SIG-M5 (cell line): ENCODE results near the gene CA4.
"Not testable (repeated sequence)": the region's sequence is repeated elsewhere in the genome, so short reads cannot be mapped to it uniquely, and the experiment has no call there.

Experiments used
- DNase-seq: peaks from one replicate; lab custom pipeline; 2025; lab: John Stamatoyannopoulos, UW

CA4 gene

DNA sequence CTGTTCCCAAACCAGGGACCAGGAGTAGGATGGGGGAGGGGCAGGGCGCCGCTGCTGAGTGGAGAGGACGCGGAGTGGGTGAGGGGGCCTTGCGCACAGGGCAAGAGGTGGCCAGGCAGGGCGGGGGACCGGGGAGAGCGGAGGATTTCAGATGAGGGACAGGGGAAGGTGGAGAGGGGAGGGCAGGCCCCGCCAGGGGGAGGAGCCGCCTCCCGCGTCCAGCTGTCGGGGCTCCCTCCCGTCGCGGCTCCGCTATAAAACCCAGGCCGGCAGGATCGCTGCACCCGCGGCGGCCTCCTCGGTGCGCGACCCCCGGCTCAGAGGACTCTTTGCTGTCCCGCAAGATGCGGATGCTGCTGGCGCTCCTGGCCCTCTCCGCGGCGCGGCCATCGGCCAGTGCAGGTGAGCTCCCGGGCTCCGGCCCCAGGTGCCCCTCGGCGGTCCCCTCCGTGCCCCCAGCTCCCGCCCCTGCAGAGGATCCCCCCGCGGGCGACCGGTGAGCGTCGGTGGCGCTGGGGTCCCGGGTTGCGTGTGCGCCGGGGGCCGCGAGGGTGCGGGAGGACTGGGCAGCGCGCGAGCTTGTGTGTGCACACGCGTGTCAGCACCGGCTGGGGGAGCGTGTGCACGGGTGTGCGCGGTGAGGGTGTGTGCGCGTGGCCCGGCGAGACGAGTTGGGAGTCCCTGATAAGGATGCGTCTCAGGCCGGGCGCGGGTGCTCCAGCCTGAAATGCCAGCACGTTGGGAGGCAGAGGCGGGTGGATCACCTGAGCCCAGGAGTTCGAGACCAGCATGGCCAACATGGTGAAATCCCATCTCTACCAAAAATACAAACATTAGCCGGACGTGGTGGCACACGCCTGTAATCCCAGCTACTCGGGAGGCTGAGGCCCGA, at the start of gene CA4:
Gene CA4 (plus strand): TSS at position 283 of the 892 bp plus-strand sequence. CDS start 62 bp downstream, at position 345.
- DNase-seq: no peak

DNA sequence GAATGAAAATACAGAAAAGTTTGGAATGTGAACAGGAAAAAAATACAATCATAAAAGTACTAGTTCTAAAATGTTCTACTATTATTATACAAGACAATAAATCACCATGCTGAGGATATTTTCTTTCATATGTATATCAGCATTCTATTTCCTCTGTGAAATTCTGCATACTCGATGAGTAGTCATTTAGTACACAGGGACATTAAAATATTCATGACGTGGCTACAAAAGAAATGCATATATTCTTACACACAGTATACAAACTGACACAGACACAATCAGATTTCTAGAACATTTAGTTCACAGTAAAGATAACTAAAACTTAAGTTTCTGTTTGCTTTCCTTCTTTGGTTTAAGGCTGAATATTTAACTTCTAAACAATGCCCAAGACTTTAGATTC, 49.2 kb upstream of the CA4 start:
- DNase-seq: not testable (repeated sequence)

DNA sequence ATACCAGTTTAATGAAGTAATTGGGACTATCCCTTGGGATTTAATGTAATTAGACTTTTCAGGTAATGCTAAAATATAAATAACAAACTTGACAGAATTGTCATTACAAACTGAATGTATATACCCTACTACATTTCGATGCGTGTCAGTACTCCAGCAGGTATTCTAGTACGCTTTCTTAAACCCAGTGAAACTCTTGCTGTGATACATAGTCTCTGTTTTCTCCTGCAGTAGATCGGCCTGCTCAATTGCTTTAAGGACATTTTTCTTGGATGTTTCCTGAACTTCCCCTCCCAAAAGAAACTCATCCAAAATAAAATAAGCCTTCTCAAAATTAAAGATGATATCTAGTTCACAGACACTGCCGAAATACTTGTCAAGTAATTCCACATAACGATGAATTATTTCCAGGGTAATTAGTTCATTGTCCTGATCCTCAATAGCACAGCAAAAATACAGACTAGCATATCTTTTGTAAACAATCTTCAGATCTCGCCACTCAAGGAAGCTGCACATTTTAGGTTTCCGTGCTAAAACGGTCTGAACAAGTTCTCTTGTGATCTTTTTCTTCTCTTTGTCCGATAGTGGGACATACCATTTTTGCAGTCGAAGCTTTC, 47.6 kb upstream of the CA4 start:
- DNase-seq: not testable (repeated sequence)

DNA sequence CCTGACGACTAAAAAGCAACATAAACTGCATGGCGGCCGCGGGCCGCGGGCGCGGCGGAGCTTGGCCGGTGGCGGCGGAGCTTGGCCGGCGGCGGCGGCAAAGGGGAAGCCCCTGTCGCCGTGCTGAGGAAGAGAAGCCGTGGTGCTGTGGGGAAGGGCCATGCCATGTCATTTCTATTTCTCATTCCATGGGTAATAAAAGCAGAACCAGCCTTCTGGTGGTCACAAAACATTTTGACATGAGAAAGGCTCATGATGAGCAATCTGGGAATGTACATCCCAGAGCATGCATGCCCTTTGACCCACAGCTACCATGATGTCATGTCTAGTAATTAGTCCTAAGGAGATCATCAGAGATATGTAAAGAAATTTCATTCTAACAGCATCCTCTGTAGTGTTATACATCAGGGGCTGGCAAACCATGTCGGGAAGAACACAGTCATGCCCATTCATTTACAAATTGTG, 47.1 kb upstream of the CA4 start:
- DNase-seq: no peak

DNA sequence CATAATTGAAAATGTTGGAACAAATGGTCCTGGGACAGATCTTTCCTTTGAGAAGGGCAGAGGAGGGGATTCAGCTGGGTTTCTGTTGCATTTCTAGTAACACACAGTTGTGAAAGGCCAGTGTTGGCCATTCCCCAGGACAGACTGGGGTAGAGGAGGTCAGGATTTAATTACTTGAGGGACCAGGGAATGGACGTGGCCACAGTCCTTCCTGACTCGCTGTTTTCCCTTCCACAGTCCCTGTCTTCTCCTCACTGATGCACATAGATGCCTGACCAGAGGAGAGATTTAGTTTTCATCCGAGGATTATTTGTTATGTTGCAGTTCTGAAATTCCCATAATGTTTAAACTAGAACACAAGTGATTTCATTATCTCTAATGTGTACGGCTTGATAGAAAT, 45.8 kb upstream of the CA4 start:
- no peak for DNase-seq

DNA sequence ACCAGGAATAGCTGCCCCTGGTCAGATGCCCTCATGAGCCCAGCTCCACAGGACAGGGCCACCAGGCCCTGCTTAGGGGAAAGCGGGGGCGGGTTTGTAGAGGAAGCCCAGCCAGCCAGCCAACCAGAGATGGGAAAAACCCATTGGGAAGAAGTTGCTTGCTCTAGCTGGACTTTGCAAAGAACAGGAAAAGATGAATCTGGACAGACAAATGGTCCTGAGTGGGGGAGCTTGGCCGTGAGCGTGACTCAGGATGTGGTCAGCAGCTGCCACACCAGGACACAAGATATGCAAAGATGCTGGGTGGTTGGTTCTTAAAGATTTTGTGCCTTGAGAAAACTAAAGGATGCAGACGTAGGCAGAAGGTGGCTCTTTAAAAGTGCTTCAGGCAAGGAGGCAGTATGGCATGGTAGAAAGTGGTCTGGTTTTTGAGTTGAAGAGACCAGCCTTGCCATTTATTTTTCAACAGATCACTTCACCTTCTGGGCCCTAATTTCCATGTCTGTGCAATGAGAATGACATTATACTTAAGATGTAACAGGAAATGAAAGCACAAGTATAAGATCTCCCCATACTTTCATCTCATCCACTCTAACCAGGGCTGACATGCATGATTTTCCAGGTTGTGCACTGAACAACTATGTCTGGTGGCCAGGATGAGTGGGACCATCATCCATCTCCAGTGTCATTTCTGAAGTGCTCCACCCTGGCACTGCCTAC, 43.3 kb upstream of the CA4 start:
- no peak for DNase-seq

DNA sequence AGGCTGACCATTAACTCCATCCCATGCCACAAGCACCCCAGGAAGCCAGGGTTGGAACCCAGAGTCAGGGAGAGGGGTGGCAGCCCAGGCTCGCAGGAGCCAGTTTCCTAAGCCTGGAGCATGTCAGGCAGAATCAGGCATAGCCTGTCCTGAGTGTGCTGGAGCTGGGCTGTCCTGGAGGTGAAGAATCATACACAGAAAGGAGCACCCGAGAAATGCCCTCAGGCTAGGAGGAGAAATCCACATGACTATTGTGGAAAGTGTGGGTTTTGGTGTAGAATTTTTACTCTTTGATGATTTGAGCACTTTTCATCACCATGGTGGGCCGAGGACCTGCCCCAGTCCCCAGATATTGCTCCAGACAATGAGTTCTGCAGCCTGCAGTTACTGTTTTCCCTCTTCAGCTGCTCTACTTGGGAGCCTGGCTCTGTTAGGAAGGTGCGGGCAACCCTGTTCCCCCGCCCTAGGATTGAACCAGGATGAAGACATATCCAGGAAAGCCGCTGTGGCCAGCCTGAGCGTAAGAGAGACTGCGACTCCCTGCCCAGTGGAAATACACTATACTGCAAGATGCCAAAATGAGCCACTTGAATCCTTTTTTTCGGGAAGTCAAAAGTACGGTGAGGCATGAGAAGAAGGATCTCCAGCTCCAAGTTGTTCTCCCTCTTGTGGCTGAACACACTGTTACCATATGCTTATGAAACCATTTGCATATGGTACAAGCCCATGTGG, 42.1 kb upstream of the CA4 start:
- DNase-seq: no peak

DNA sequence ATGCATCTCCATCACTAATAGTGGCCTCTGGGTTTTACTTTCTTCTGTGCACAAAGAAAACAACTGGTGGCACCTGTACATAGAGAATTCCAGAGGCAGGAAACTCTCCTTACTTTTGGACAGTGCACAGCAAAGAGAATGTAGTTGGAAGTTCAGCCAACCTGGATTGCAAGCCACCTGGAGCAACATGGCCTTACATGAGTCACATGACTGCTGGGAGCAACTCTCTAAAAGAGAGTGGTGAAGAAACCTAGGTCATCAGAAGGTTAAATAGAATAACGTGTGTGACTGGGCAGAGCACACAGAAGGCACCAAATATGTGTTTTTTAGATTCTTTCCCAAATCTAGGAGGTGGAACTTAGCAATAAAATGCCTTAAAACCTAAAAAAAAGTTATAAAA, 41.5 kb upstream of the CA4 start:
- DNase-seq: not testable (repeated sequence)

DNA sequence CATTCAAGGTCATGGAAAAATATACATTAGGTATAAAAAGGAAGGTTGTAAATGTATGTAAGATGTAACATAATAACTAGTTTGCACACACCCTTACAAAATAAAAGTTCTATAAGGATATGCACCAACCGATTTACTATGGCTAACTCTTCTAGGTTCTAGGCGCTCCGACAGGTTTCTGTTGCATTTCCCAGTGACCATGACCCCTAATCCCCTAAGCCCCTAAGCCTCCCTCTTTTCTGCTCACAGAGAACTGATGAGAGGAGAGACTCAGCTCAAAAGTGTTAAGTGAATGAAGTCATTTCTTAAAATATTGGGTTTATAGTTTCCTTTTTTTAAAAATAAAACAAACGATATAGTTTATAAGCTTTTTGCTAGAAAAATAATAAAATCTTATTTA, 41.1 kb upstream of the CA4 start:
- DNase-seq: no peak

DNA sequence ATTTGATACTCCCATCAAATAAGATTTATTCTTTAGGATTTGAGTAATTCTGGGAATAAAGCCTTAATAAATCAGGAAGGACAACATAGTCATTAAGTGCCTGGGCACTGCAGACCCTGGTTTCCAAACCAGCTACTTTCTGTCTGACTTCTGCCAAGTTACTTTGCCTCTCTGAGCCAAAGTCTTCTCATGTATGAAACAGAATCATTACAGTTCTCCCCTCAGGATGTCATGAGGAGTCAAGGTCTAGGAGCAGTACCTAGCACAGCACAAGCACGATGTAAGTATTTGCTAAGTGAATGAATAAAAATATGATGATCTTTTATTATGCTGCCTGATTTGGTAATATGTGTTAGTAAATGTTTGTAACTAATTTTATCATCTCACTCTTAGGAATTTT, 40.6 kb upstream of the CA4 start:
- no peak for DNase-seq

DNA sequence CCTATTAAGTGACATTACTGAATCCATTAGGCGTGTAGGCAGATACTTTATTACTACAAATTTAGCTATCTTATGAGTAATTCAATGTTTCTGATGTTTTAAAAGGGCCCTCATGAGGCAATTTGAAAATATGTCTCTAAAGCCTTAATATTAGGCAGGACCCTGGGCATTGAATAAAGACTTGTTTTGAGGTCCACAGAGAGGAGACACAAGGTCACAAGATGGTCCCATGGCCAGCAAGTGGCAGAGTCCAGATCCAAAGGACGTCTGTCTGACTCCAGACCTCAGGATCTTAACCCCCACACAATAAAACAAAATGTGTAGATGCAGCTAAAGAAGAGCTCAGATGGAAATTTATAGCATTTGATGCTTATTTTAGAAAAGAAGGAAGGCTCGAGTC, 39.2 kb upstream of the CA4 start:
- DNase-seq: no peak

DNA sequence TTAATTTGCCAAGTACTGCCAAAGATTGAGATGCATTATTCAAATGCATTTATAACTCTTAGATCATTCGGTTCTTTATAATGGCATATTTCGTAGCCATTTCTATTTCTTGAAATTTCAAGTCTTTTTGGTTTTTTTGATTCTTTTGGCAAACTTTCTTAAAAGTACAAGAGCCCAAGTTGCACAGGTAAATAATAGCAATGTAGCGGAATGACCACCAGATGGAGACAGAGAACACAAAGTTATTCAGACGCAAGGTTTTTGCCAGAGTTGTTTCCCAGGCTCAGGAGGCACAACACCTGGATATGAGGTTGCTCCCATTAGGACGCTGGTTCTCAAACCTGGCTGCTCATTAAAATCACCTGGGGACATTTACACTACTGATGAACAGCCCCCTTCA, 38.1 kb upstream of the CA4 start:
- not testable (repeated sequence) for DNase-seq

DNA sequence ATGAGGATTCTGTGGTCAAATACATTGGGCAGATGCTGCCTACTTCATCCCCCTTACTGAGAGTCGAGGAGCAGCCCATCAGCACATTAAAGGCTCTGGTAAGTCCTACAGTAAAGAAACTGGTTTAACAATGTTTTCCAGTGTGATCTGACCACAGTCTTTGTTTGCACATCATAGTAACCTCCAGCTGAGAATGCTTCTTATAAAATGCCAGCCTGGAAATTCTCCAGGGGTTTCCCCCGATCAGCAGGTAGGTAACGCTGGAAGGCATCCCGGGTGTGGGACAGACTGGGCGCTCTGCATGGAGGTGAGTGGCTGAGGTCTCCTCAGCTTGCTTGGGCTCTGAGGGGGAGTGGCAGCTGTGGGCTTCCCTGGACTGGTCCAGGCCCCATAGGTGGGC, 34.4 kb upstream of the CA4 start:
- DNase-seq: not testable (repeated sequence)

DNA sequence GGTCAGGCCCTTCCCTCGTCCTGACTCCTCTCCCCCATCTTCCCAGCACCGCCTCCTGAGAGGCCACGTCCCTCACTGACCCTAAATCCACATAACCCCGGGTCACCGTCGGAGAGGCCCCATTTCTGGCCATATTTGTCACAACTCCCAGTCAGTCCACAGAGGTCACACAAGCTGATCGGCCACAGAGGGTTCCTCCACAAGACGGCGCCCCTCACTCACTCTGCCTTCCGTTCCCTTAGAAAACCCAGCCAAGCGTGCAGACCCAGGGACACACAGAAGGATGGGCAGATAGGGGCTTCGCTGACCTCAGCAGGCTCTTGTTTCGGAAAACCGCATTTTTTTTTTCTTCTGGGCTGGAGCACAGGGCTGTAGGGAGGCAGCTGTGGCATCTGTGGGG, 33.6 kb upstream of the CA4 start:
- not testable (repeated sequence) for DNase-seq

DNA sequence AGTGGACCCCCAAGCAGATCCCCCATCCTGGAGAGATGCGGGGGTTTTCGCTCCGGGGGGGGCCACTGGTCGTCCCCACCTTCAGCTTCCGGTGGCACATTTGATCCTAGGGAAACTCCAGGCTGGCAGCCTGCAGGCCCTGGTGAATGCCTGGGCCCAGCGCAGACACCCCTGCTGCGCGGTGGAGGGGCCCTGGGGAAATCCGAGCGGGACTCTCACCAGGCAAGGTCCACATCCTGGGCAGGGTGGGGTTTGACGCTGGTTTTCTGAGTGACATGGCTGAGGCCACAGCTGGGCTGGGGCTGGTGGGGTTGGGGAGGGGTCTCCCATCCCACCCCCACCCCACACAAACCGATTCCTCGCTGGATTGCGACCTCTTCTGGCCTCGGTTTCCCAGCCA, 30.6 kb upstream of the CA4 start:
- not testable (repeated sequence) for DNase-seq

DNA sequence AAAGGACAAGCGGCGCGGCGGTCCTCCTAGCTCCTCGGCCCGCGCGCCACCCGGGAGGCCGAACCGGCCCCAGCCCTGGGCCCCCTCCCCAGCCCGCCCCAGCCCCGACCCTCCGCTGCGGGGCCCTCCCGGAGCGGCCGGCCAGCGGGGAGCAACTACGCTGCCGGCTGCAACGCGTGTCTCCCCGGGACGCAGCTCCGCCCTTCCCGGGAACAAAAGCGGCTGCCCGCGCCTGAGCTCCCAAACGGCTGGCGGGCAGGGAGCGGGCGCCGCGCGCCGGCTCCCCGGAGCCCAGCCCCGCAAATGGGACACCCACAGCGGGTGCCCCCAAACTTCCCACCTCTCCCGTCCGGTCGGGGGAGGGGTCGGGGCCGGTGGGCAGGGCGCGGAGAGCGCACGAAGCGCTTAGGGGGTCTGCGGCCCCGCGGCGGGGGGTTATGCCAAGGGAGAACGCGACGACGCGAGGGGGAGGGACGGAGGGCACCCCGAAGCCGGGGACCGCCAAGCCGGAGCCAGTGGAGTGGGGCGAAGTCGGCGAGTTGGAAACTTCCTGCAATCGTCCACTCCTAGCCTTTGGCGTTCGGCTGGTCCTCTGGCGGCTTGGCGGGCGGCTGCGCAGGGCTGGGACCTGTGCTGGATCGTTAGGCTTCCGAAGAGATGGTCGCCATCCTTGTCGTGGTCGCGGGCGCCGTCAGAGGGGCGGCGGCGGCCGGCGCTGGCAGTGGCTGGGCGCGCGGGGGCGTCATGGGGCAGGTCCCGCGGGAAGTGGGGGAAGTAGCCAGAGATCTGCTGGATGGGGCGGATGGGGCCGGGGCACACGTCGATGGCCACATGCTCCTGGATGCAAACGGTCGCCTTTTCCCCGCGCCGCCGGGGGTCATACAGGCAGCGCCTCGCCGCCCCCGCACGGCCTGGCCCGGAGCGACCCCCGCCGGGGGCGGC, 29.7 kb upstream of the CA4 start:
- not testable (repeated sequence) for DNase-seq

DNA sequence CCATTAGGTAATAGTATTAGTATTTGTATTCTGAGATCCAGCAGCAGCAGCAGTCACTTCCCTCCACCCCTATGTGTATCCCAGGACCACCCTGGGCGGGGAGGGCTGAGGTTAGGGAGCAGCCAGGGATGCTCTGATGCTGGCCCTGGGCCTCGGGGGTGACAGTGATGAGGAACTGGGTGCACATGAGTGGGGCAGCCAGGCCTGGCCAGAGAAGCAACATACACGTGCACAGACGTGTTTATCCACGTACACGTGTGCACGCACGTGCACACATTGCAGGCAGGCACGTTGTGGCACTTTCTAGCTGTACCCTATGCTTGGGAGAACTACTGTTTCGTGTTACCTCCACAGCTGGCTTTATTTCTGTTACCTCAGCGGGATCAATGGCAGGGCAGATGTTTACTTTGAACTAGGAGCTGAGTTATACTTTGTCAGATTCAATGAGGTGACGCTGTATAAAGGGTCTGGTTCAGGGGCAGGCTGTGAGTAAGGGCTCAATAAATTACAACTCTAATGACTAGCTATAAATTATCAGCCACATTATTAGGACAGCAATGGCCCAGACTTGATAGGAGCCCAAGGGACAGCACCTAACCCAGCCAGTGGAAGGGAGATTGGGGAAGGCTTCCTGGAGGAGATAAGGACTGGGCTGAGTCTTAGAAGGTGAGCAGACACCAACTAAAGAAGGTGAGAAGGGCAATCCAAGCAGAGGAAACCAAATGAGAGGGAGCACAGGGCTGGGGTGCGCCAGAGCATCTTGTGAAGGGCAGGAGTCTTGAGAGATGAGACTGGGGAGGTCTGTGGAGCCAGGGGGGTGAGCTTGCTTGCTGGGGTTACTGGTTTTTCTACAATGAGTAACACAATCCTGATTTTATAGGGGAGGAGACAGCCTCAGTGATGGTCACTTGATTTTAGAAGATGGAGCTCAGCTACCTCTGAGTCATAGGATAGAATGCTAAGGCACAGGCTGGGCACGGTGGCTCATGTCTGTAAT, 22.4 kb upstream of the CA4 start:
- no peak for DNase-seq

DNA sequence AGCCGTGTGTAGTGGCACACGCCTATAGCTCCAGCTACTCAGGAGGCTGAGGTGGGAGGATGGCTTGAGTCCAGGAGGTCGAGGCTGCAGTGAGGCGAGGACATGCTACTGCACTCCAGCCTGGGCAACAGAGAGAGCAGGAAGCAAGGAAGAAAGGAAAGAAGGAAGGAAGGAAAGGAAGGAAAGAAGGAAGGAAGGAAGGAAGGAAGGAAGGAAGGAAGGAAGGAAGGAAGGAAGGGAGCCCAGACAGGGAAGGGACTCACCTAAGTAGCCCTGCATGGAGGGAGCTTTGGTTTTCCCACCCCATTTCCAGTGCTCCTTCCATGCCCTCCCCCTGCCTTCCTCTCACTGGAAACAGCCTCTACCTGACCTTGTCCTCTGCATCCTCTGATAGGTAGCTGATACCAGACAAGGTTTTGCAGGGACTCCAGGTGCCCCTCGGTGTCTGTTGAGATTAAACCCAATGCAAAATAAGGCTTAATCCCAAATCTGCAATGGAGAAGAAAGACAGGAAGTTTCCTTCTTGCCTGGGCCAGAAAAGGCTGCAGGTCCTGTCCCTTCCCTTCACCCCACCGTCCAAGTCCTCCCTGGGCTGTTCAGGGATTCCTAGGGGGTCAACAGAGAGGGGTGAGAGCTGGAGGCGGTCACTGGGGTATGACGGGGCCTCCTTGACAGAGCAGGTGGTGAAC, 21.5 kb upstream of the CA4 start:
- DNase-seq: no peak

DNA sequence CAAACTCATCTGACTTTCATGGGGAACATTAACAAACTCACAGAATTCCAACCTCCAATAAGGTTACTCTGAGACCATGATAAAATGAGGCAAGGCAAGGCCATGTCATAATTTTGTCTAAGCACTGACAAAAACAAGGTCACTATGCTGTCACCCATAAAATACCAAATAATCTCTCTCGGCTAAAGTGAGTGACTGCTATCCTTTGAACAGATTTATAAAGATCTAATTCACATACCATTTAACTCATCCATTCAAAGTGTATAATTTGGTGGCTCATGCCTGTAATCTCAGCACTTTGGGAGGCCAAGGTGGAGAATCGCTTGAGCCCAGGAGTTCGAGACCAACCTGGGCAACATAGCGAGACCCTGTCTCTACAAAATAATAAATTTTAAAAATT, 20.6 kb upstream of the CA4 start:
- DNase-seq: no peak
